HEK293 (cell line): ENCODE data around the gene ZDHHC14.

Source experiments
- CTCF ChIA-PET: fragments of 350-600 bp; formaldehyde crosslinking; extraction: SDS; loops from one replicate; lab custom pipeline; 2021; ENCODE audit warnings: antibody characterized with exemption; lab: Yijun Ruan, JAX
- POLR2A ChIA-PET: fragments of 300-600 bp; formaldehyde crosslinking; extraction: SDS; loops from one replicate; lab custom pipeline; 2020; ENCODE audit warnings: antibody characterized with exemption, inconsistent platforms; lab: Yijun Ruan, JAX
- H3K27ac ChIP-seq: fragments of 200-500 bp; sonication (Bioruptor generic); 2 replicates; pipeline ENCODE4 v1.5.1; 2014; ENCODE audit warnings: low read depth, low read length, control low read depth, inconsistent platforms; ENCODE audit errors: extremely low read depth
- H3K36me3 ChIP-seq, 2 experiments: fragments of 200-500 bp in 1 of 2; sonication (Bioruptor generic) in 1 of 2; 1 replicate in 1 of 2; 2 replicates in 1 of 2; pipeline ENCODE4 v1.5.1; 2014 to 2017; ENCODE audit warnings: inconsistent platforms in 2 of 2, low read length in 2 of 2; ENCODE audit not compliant: control insufficient read depth in 2 of 2, insufficient read depth in 1 of 2
- H3K4me1 ChIP-seq: fragments of 200-500 bp; sonication (Bioruptor generic); 2 replicates; pipeline ENCODE4 v1.5.1; 2014; ENCODE audit warnings: mild to moderate bottlenecking, low read length, inconsistent platforms; ENCODE audit not compliant: control insufficient read depth, insufficient read depth
- H3K4me3 ChIP-seq: 2 replicates; pipeline ENCODE4 v1.5.1; 2011; ENCODE audit warnings: low read depth, mild to moderate bottlenecking, control low read depth, low read length, moderate library complexity
- H3K9me3 ChIP-seq: fragments of 200-500 bp; sonication (Bioruptor generic); 2 replicates; pipeline ENCODE4 v1.5.1; 2014; ENCODE audit warnings: low read depth, low read length, inconsistent platforms; ENCODE audit not compliant: control insufficient read depth, insufficient read depth
- KLF16 ChIP-seq: fragments of 450-650 bp; formaldehyde crosslinking; IDR thresholded peaks from 2 replicates; pipeline ENCODE4 v1.5.1; 2017; ENCODE audit warnings: missing biosample characterization, missing genetic modification characterization
- KLF8 ChIP-seq: fragments of 450-650 bp; formaldehyde crosslinking; IDR thresholded peaks from 2 replicates; pipeline ENCODE4 v1.5.1; 2016; ENCODE audit warnings: missing biosample characterization, missing genetic modification characterization
- PATZ1 ChIP-seq: fragments of 450-650 bp; formaldehyde crosslinking; IDR thresholded peaks from 2 replicates; pipeline ENCODE4 v1.5.1; 2016; ENCODE audit warnings: missing biosample characterization, missing genetic modification characterization
- PRDM10 ChIP-seq: fragments of 450-650 bp; formaldehyde crosslinking; IDR thresholded peaks from 2 replicates; pipeline ENCODE4 v1.5.1; 2016; ENCODE audit warnings: missing biosample characterization, missing genetic modification characterization
- PRDM6 ChIP-seq: fragments of 450-650 bp; formaldehyde crosslinking; IDR thresholded peaks from 2 replicates; pipeline ENCODE4 v1.5.1; 2017; ENCODE audit warnings: missing biosample characterization, missing genetic modification characterization
- SP7 ChIP-seq: fragments of 450-650 bp; formaldehyde crosslinking; IDR thresholded peaks from 2 replicates; pipeline ENCODE4 v1.5.1; 2016; ENCODE audit warnings: missing biosample characterization, missing genetic modification characterization
- ZIC2 ChIP-seq: fragments of 450-650 bp; formaldehyde crosslinking; IDR thresholded peaks from 2 replicates; pipeline ENCODE4 v1.5.1; 2016; ENCODE audit warnings: missing biosample characterization, missing genetic modification characterization
- ZNF223 ChIP-seq: fragments of 450-650 bp; formaldehyde crosslinking; IDR thresholded peaks from 2 replicates; pipeline ENCODE4 v1.5.1; 2016; ENCODE audit warnings: missing biosample characterization, missing genetic modification characterization
- ZNF280C ChIP-seq: fragments of 450-650 bp; formaldehyde crosslinking; IDR thresholded peaks from 2 replicates; pipeline ENCODE4 v1.5.1; 2016; ENCODE audit warnings: missing biosample characterization, missing genetic modification characterization
- ZNF404 ChIP-seq: fragments of 450-650 bp; formaldehyde crosslinking; IDR thresholded peaks from 2 replicates; pipeline ENCODE4 v1.5.1; 2017; ENCODE audit warnings: missing biosample characterization, missing genetic modification characterization
- ZNF645 ChIP-seq: fragments of 450-650 bp; formaldehyde crosslinking; IDR thresholded peaks from 2 replicates; pipeline ENCODE4; 2016; ENCODE audit warnings: missing biosample characterization, missing genetic modification characterization
- ZNF830 ChIP-seq: fragments of 450-650 bp; IDR thresholded peaks from 2 replicates; pipeline ENCODE4 v1.5.0; 2018; ENCODE audit warnings: missing biosample characterization, missing genetic modification characterization, low read depth, mild to moderate bottlenecking, moderate library complexity

ZDHHC14 gene

GRCh38 chr6:157607317-157608109 lies 226.5 kb downstream of the ZDHHC14 start:
- H3K4me3 ChIP-seq: no peak overlapping the region
- ChIA-PET CTCF (no interaction called here), POLR2A (no interaction called here)
- H3K36me3 ChIP-seq: no peaks in the 10 kb centered on the region
- no peak overlapping the region for H3K27ac ChIP-seq
- peak; percentile 63 for TF ChIP-seq ZIC2 (tag by site-specific recombination)
- TF ChIP-seq PRDM6: no peak
- no peaks in the 10 kb centered on the region for H3K4me1 ChIP-seq
- no peaks in the 10 kb centered on the region for H3K9me3 ChIP-seq

- ChIA-PET CTCF (no interaction called here), POLR2A (no interaction called here)
- peak; percentile 86 for TF ChIP-seq PRDM10 (tag by site-specific recombination)
- no peak for TF ChIP-seq ZNF645 (tag by site-specific recombination)
Measured at GRCh38 chr6:157608221-157609075, 227.5 kb downstream of the ZDHHC14 start.

GRCh38 chr6:157609117-157609516 lies 228.1 kb downstream of the ZDHHC14 start:
- POLR2A ChIA-PET: no interaction called here
- H3K36me3 ChIP-seq: no peaks in the 10 kb centered on the region
- no peak overlapping the region for H3K27ac ChIP-seq
- no peaks in the 10 kb centered on the region for H3K9me3 ChIP-seq
- CTCF ChIA-PET: no interaction called here
- no peak for TF ChIP-seq ZNF404 (tag by site-specific recombination)
- TF ChIP-seq KLF16: no peak
- TF ChIP-seq ZNF280C: no peak
- TF ChIP-seq ZNF830 (tag by site-specific recombination): no peak
- no peak for TF ChIP-seq SP7 (tag by site-specific recombination)
- no peak for TF ChIP-seq ZNF223 (tag by site-specific recombination)
- no peak for TF ChIP-seq KLF8 (tag by site-specific recombination)
- TF ChIP-seq PATZ1: no peak
- no peaks in the 10 kb centered on the region for H3K4me1 ChIP-seq
- H3K4me3 ChIP-seq: no peak overlapping the region

More at GRCh38 chr6:157608221-157609075, 227.5 kb downstream of the ZDHHC14 start:
- no peaks in the 10 kb centered on the region for H3K9me3 ChIP-seq
- H3K4me3 ChIP-seq: no peak overlapping the region
- no peaks in the 10 kb centered on the region for H3K4me1 ChIP-seq
- H3K36me3 ChIP-seq: no peaks in the 10 kb centered on the region
- no peak overlapping the region for H3K27ac ChIP-seq
